Activated CD4-positive, CD25-positive, alpha-beta regulatory T cell treated with anti-CD3 and anti-CD28 coated beads, Interleukin-2, amount 50 U/mL, for 72 hours (primary cell): ENCODE measurements around the gene PRKAG2.

Experiments
- DNase-seq: peaks from one replicate; pipeline ENCODE4 v3.0.0; 2021

The PRKAG2 gene

GRCh38 chr7:151686016-151686766 lies 190.7 kb downstream of the PRKAG2 start:
- DNase-seq = no peak

- no peak for DNase-seq
Observed at GRCh38 chr7:151684408-151685175, 192.3 kb downstream of the PRKAG2 start.

DNA sequence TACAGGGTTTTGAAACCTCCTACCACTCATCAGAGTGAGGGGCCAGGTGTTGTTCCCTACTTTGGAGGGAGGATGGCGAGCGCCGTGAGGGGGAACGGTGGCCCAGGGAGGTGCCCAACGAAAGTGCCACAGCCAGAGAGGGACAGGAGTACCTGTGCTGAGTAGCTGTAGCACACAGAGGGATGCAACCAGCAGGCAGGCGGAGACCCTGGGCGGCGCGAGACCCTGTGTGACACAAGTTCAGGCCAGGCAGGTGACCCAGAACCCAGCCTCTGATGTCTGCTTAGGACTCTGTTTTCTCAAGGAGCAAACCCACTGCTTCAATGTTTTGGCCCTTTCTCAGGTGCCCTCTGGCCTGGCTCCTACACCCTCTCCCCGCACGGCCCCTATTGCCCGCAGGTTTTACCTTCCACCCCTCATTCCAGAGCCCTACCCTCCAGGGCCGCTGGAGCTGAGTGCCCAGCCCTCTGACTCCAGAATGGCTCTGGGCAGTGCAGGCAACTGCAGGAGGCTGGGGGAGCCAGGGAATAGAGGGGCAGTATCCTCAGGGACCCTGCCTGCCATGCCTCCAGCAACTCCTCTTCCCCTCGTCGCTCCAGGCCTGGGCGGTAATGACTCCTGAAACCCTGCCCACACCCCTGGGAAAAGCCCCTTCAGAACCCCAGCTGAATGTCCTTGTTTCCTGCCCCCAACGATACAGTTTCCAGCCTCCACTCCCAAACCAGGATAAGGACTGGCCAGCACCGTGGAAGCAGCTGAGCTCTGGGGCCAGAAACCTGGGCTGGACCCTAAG lies 193.1 kb downstream of the PRKAG2 start:
- no peak for DNase-seq

DNA sequence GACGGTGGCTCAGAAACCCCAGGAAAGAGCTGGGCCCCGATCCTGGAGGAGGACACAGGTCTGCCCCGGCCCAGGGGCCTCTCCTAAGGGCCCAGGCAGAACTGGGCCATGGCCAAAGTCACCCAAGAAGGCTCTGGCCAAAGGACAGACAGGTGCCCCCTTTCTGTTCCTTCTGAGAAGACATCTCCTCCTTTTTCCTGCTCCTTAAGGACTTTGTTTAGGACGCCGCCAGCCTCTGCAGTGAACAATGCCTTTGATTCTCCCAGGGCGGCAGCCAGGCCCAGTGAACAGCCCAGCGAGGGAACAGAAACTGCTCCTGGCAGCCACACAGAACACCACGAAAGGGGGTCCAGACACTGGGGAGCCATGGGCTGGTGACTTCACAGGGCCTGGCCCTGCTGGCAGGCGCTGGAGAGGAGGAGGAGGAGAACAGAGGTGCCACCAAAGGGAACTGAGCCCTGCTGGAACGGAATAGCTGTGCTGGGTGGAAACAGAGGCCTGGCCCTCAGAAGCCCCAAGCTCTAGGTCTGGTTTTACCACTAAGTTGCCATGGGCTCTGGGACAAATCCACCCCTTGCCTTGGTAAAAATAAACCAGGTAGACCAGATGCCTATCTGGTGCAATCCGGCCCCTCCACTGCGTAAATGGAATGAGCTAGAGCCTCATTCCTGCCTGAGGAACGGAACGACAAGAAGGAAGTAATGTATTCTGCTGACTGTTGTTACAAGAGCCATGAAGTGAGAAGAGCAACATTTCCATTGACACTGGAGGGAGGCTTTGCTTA lies 193.9 kb downstream of the PRKAG2 start:
- DNase-seq = no peak

GRCh38 chr7:151681726-151682125 lies 195.2 kb downstream of the PRKAG2 start:
- DNase-seq = no peak

GRCh38 chr7:151680810-151681209 lies 196.1 kb downstream of the PRKAG2 start:
- DNase-seq = no peak

DNA sequence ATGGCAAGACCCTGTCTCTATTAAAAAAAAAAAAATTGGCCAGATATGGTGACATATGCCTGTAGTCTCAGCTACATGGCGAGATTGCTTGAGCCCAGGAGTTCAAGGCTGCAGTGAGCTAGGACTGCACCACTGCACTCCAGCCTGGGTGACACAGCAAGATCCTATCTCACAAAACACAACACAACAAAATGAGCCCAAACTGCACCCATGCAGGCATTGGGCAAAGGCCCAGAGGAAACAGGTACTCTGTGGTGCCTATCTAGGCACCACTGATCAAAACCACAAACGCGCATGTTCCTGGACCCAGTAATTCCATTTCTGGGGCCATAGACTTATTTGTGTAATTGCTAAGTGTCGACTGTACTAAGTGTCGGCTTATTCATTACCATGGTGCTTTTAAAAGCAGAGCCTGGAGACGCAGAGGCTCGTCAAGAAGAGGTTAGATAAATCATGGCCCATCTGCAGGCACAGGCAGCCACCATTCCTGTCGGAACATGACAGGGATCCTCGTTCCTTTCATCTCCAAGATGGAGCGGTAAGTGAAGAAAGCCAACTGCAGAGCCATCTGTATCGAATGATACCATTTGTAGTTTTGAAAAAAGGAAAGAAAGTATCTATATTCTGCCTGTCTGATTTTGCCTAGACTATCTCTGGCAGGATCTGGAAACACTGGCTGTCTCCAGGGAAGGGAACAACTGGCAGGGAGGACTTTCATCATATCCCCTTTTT lies 196.9 kb downstream of the PRKAG2 start:
- no peak for DNase-seq

DNA sequence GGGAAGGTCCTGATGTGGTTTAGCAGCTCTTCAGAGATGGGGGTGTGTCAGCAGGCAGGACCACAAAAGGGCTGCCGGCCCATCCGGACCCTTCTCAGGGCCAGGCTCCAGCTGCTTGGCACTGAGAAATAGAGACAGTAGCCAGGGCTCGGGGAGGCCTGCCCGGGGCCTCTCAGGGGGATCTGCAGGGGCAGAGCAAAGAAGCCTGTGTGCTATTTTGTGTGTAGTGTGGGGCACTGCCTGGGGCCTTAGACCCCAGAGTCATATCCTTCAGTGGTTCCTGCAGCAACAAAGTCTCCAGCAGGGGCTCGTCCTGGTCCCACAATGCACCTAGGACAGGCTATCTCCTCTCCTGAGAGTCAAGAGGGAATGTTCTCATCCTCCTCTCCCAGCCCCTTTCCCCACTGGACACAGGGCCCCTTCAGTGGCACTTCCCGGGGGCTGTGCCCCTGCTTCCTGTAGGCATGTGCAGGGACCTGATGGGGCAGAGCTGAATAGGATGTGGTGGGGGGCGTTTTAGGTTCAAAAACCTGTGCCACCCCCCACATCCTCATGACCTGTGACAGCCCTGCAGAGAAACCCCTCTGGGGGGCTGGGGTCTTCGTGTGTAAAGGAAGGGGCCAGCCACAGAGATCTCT lies 197.7 kb downstream of the PRKAG2 start:
- no peak for DNase-seq

DNA sequence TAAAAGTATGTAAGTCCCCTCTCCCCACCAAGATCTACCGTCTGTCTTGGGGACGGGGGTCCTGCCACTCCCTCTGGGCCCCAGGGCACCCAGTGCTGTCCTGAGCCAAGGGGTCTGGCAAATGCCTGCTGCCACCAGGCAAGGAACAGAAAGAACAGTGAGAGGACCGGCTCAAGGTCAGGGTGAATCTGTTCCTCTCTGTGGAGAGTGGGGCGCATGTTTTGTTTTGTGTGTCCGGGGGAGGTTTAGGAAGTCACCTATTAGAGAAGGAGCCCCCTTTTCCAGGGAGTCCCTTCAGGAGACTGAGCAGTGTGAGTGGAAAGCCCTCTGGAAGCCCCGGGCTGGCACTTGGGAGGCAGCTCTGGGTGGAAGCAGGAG lies 198.7 kb downstream of the PRKAG2 start:
- DNase-seq = no peak

DNA sequence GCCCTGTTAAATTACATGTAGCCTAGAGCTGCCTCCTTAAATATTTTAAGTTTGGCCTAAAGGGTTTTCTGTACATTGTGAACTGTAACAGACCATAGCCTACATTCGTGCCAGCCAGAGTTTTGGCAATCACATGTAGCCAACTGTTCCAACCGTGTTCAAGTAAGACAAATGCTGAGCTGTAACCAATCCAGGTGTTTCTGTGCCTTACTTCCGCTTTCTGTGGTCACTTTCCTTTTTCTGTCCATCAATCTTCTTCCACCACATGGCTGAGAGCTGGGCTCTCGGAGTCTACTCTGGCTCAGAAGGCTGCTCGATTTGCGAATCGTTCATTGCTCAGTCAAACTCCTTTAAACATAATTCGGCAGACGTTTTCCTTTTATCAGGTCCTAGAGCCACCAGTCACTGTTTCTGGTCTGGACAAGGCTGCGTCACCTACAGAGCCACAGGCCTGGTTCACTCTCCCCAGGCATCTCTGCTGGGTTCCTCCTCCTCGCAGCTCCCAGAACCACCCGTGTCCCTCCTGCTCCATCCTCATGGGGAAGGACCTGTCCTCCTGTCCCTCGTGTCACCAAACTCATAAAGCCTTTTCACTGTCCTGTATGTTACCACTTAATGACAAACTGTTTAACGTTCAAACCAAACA lies 199.2 kb downstream of the PRKAG2 start:
- DNase-seq = no peak

GRCh38 chr7:151676759-151677158 lies 200.2 kb downstream of the PRKAG2 start:
- no peak for DNase-seq

- DNase-seq = no peak
Observed at GRCh38 chr7:151675196-151675920, 201.6 kb downstream of the PRKAG2 start.

GRCh38 chr7:151674161-151674920 lies 202.6 kb downstream of the PRKAG2 start:
- DNase-seq = no peak

DNA sequence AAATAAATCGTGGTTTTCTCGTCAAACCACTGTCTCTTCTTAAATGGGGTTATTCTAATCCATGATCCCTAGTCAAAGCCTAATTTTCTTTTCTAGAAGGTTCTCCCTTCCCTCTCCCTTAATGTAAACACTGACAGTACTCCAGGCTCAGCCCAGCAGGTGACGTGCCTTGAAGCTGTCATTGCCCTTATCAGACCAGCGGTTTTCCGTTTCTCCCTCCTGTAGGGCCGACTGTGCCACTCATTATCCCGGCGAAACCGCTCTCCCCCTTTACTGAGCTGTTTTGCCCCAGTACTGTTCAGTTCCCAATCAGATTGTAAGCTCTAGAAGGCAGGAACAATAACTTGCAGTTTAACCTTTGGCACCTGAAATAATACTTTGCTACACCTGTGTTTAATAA lies 203.7 kb downstream of the PRKAG2 start:
- no peak for DNase-seq

DNA sequence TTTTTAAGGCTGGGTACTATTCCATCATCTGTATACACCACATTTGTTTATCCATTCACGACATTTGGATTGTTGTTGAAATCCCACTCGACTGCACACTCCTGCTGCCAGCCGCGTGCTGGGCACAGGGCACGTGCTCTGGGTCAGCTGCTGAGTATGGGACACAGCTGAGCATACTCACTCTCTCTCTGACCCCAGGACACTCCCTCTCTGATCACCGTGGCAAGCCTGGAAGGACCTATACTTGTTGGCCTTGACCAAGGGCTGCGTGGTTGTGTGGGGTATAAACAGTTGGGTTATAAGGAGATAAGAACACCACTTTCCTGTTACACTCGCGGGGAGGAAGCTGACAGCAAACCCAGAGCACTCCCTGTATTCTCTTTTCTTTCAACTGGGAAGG lies 204.2 kb downstream of the PRKAG2 start:
- no peak for DNase-seq

DNA sequence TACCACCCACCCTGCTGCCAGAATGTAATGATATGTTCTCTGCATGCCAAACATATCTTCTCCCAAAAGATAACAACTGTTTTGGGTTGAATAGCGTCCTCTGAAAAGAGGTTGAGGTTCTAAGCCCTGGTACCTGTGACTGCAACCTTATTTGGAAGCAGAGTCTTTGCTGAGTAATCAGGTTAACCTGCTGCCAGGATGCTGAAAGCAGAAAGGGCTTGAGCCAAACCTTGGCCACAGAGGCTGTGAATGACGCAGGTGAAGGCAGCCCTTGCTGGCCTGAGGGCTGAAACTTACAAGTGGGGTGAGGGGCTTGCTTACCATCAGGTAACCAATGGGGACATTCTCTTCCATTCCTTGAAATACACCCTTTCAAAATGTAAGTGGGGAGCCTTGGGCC lies 205.4 kb downstream of the PRKAG2 start:
- no peak for DNase-seq

DNA sequence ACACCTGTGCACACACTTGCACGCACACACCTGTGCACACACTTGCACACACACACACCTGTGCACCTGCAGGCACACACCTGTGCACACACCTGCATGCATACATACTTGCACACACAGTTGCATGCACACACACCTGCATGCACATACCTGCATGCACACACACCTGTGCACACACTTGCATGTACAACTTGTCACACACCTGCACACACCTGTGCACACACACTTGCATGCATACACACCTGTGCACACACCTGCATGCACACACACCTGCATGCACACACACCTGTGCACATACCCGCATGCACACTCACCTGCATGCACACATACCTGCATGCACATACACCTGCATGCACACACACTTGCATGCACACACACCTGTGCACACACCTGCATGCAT lies 207.2 kb downstream of the PRKAG2 start:
- DNase-seq = no peak

GRCh38 chr7:151666886-151667285 lies 210.0 kb downstream of the PRKAG2 start:
- DNase-seq = no peak

- no peak for DNase-seq
Observed at GRCh38 chr7:151665368-151665767, 211.5 kb downstream of the PRKAG2 start.

DNA sequence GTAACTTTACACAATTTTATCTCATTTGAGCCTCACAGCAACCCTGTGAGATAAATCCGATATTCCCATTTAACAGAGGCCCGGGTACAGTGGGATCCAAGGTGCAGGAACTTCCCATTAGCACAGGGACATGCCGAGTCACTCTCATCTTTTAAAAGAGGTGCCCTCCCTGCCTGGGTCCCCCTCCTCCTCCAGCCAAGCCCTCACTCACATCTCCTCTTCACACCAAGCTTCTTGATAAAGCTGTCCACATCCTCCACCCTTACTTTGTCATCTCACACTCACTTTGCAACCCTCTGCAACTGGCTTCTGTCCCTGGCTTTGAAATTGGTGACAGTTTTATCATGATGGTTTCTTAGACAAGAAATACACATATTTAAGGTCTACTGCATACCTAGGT lies 212.6 kb downstream of the PRKAG2 start:
- no peak for DNase-seq
